Muscle of leg (tissue), 11 donors: Measurements from ENCODE around the gene AMMECR1. TPM values are rescaled to one million over a fixed set of nuclear protein-coding genes. Genes with fewer than 3 reads are reported as not detected.
"Not testable (repeated sequence)": the region's sequence is repeated elsewhere in the genome, so short reads cannot be mapped to it uniquely, and the experiment has no call there.

Experiments used
- DNase-seq: peaks from one replicate; pipeline ENCODE4 v3.0.0; 2013
- H3K27ac ChIP-seq: one replicate; pipeline ENCODE4 v1.5.1; 2013; ENCODE audit warnings: mild to moderate bottlenecking, low read length, control low read depth
- H3K27me3 ChIP-seq: one replicate; pipeline ENCODE4 v1.6.1; 2013; ENCODE audit warnings: low read length; ENCODE audit not compliant: control insufficient read depth, insufficient read depth
- H3K36me3 ChIP-seq: one replicate; pipeline ENCODE4 v1.6.1; 2013; ENCODE audit warnings: low read length; ENCODE audit not compliant: control insufficient read depth, insufficient read depth
- H3K4me1 ChIP-seq: one replicate; pipeline ENCODE4 v1.6.1; 2013; ENCODE audit warnings: low read length; ENCODE audit not compliant: control insufficient read depth, insufficient read depth
- H3K4me3 ChIP-seq: one replicate; pipeline ENCODE4 v1.5.1; 2013; ENCODE audit warnings: low read length, control low read depth
- H3K9me3 ChIP-seq: replicated peaks from 2 replicates; pipeline ENCODE4 v1.6.1; 2013; ENCODE audit warnings: low read depth, low read length; ENCODE audit not compliant: control insufficient read depth
- WGBS: methylation state at CpG from one replicate; pipeline ENCODE4 v1.1.5; 2013; ENCODE audit warnings: missing lambda C conversion rate; ENCODE audit not compliant: insufficient coverage; 5-methylcytosine and 5-hydroxymethylcytosine counted together
- polyA plus RNA-seq, 8 donors: library from polyadenylated mRNA; unstranded; fragments of 120-200 nt; gene quantifications; one replicate each; pipeline versions ENCODE4 v1.2.1 to v1.2.3, GENCODE V29; 2013; ENCODE audit warnings: inconsistent platforms in 1 of 8, low replicate concordance in 1 of 8; ENCODE audit not compliant: insufficient read length in 8 of 8, insufficient read depth in 1 of 8
- total RNA-seq: library from RNA; stranded (reverse); fragments of 120-200 nt; gene quantifications from one replicate; pipeline ENCODE4 v1.2.4, GENCODE V29; 2013

Gene AMMECR1
- total and polyA plus RNA-seq, 9 donors, result 7.1 to 10.3 (median 8.0) TPM

- no peak overlapping the region for H3K4me3 ChIP-seq
- no peak overlapping the region for H3K27ac ChIP-seq
- H3K36me3 ChIP-seq, result no peaks in the 10 kb centered on the region
- WGBS, result 100% methylated on average over 1 of the region's 3 CpGs
- H3K9me3 ChIP-seq, result no peaks in the 10 kb centered on the region
- no peak for DNase-seq
- peaks cover 4% of the 10 kb centered on the region for H3K27me3 ChIP-seq
- H3K4me1 ChIP-seq, result no peaks in the 10 kb centered on the region
These were observed 13.7 kb upstream of the AMMECR1 start for GRCh38 chrX:110331444-110332030.

- not testable (repeated sequence) for DNase-seq, H3K36me3 ChIP-seq, H3K27me3 ChIP-seq, H3K4me3 ChIP-seq, H3K9me3 ChIP-seq, H3K27ac ChIP-seq, H3K4me1 ChIP-seq
- no CpG with 5 or more reads among the region's 1 CpG for WGBS
These were observed 10.7 kb upstream of the AMMECR1 start for GRCh38 chrX:110328613-110329012.

GRCh38 chrX:110327336-110327735 is 9.5 kb upstream of the AMMECR1 start:
- no peak for DNase-seq
- H3K36me3 ChIP-seq, result no peaks in the 10 kb centered on the region
- WGBS, result no CpG with 5 or more reads among the region's 1 CpG
- no peak overlapping the region for H3K4me3 ChIP-seq
- peaks cover 3% of the 10 kb centered on the region for H3K27me3 ChIP-seq
- H3K4me1 ChIP-seq, result no peaks in the 10 kb centered on the region
- H3K9me3 ChIP-seq, result peaks cover 3% of the 10 kb centered on the region
- H3K27ac ChIP-seq, result no peak overlapping the region

- no peak overlapping the region for H3K27ac ChIP-seq
- no peaks in the 10 kb centered on the region for H3K36me3 ChIP-seq
- H3K4me1 ChIP-seq, result no peaks in the 10 kb centered on the region
- peaks cover 3% of the 10 kb centered on the region for H3K9me3 ChIP-seq
- H3K4me3 ChIP-seq, result no peak overlapping the region
- no peak for DNase-seq
- WGBS, result 68% methylated on average over 4 of the region's 4 CpGs
- H3K27me3 ChIP-seq, result peaks cover 3% of the 10 kb centered on the region
These were observed 8.8 kb upstream of the AMMECR1 start for GRCh38 chrX:110326712-110327111.

GRCh38 chrX:110322603-110323002 is 4.7 kb upstream of the AMMECR1 start:
- Histone ChIP-seq H3K27me3 (peaks cover 13% of the 10 kb centered on the region), H3K27ac (no peak overlapping the region), H3K4me3 (no peak overlapping the region), H3K4me1 (no peaks in the 10 kb centered on the region), H3K9me3 (peaks cover 3% of the 10 kb centered on the region), H3K36me3 (no peaks in the 10 kb centered on the region)
- WGBS, result 37% methylated on average over 4 of the region's 4 CpGs
- no peak for DNase-seq

- no peaks in the 10 kb centered on the region for H3K36me3 ChIP-seq
- H3K27me3 ChIP-seq, result peaks cover 21% of the 10 kb centered on the region
- H3K4me1 ChIP-seq, result no peaks in the 10 kb centered on the region
- no CpG with 5 or more reads among the region's 3 CpGs for WGBS
- no peak overlapping the region for H3K4me3 ChIP-seq
- H3K27ac ChIP-seq, result no peak overlapping the region
- no peak for DNase-seq
- H3K9me3 ChIP-seq, result peaks cover 3% of the 10 kb centered on the region
These were observed 3.8 kb upstream of the AMMECR1 start for GRCh38 chrX:110321670-110322069.

GRCh38 chrX:110321081-110321480 is 3.2 kb upstream of the AMMECR1 start:
- no peak overlapping the region for H3K27ac ChIP-seq
- DNase-seq, result no peak

GRCh38 chrX:110320381-110320987 is 2.6 kb upstream of the AMMECR1 start:
- Histone ChIP-seq H3K36me3 (no peaks in the 10 kb centered on the region), H3K4me3 (no peak overlapping the region), H3K9me3 (no peaks in the 10 kb centered on the region), H3K27ac (no peak overlapping the region), H3K4me1 (no peaks in the 10 kb centered on the region), H3K27me3 (peaks cover 21% of the 10 kb centered on the region)
- no CpG with 5 or more reads among the region's 3 CpGs for WGBS
- no peak for DNase-seq

More at GRCh38 chrX:110321081-110321480, 3.2 kb upstream of the AMMECR1 start:
- Histone ChIP-seq H3K9me3 (peaks cover 3% of the 10 kb centered on the region), H3K4me3 (no peak overlapping the region), H3K4me1 (no peaks in the 10 kb centered on the region), H3K36me3 (no peaks in the 10 kb centered on the region), H3K27me3 (peaks cover 21% of the 10 kb centered on the region)

- Histone ChIP-seq H3K4me1 (no peaks in the 10 kb centered on the region), H3K36me3 (no peaks in the 10 kb centered on the region), H3K27me3 (peaks cover 21% of the 10 kb centered on the region), H3K4me3 (peak overlapping the region; percentile 61), H3K27ac (no peak overlapping the region), H3K9me3 (no peaks in the 10 kb centered on the region)
- no CpG with 5 or more reads among the region's 4 CpGs for WGBS
- DNase-seq, result no peak
These were observed 731 bp upstream of the AMMECR1 start for GRCh38 chrX:110318664-110318968.

GRCh38 chrX:110317061-110317819 is 645 bp downstream of the AMMECR1 start:
- no peaks in the 10 kb centered on the region for H3K4me1 ChIP-seq
- H3K27ac ChIP-seq, result peak overlapping the region; percentile 88
- no peaks in the 10 kb centered on the region for H3K9me3 ChIP-seq
- whole genome bisulfite sequencing, result 53% methylated on average over 31 of the region's 40 CpGs
- no peaks in the 10 kb centered on the region for H3K36me3 ChIP-seq
- H3K4me3 ChIP-seq, result peak overlapping the region; percentile 79
- DNase-seq, result peak; percentile 21
- H3K27me3 ChIP-seq, result peaks cover 19% of the 10 kb centered on the region
